ENCODE measurements around the gene EPHB4.

DNA sequence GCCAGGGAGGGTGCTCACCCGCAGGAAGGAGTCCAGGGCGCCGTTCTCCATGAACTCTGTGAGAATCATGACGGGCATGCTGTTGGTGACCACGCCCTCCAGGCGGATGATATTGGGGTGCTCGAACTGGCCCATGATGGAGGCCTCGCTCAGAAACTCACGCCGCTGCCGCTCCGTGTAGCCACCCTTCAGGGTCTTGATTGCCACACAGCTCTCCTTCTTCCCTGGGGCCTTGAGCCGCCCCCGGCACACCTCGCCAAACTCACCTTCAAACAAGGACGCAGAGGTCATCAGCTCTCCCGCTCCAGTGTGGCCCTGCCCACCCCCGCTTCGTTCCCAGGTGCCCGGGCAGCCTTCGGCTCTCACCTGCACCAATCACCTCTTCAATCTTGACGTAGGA, 14.6 kb downstream of the EPHB4 start:
- no peak for TF ChIP-seq SP2 (tag by site-specific recombination; IDR thresholded peaks at IDR 0.05)
- TF ChIP-seq ZNF146 (tag by site-specific recombination; IDR thresholded peaks at IDR 0.05) = no peak
